ENCODE results near the gene SHOC2. TPM values are rescaled to one million over a fixed set of nuclear protein-coding genes. Genes with fewer than 3 reads are reported as not detected.

The SHOC2 gene
- total and polyA plus RNA-seq, 9 of the 15 experiments (the other 6 are each of a cell fraction or from before 2014, with no cell fraction given), result 9.2 to 17.5 (median 14.9) TPM

GRCh38 chr10:110872145-110872983 is 47.0 kb upstream of the SHOC2 start (continued):
- TF ChIP-seq, protein P1, sequence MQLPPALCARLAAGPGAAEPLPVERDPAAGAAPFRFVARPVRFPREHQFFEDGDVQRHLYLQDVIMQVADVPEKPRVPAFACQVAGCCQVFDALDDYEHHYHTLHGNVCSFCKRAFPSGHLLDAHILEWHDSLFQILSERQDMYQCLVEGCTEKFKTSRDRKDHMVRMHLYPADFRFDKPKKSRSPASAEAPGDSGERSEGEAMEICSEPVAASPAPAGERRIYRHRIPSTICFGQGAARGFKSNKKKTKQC (CRISPR knock-in tag; IDR thresholded peaks at IDR 0.05), result peak; percentile 37; the same call in 1 of the 2 replicates
- TF ChIP-seq, protein P2, sequence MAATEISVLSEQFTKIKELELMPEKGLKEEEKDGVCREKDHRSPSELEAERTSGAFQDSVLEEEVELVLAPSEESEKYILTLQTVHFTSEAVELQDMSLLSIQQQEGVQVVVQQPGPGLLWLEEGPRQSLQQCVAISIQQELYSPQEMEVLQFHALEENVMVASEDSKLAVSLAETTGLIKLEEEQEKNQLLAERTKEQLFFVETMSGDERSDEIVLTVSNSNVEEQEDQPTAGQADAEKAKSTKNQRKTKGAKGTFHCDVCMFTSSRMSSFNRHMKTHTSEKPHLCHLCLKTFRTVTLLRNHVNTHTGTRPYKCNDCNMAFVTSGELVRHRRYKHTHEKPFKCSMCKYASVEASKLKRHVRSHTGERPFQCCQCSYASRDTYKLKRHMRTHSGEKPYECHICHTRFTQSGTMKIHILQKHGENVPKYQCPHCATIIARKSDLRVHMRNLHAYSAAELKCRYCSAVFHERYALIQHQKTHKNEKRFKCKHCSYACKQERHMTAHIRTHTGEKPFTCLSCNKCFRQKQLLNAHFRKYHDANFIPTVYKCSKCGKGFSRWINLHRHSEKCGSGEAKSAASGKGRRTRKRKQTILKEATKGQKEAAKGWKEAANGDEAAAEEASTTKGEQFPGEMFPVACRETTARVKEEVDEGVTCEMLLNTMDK (IDR thresholded peaks at IDR 0.05; ENCODE audit: borderline replicate concordance, insufficient read depth, low read depth, low read length, poor library complexity, severe bottlenecking), result peak; percentile 48
- TF ChIP-seq POLR2AphosphoS5 (IDR thresholded peaks at IDR 0.05; ENCODE audit: control insufficient read depth, insufficient read depth, low read depth, low read length) (peak; percentile 23), TBP (optimal IDR thresholded peaks at IDR 0.05; ENCODE audit: low read depth, low read length) (peak; percentile 43), ETV6 (IDR thresholded peaks at IDR 0.05; ENCODE audit: borderline replicate concordance in 1 of 2, low read depth in 2 of 2, low read length in 1 of 2) (no peak), ETV6 (CRISPR knock-in tag; IDR thresholded peaks at IDR 0.05; ENCODE audit: borderline replicate concordance) (no peak)

Data from K562 (cell line).